Measurements from ENCODE around the gene OLFML2B.
"Not testable (repeated sequence)": the region's sequence is repeated elsewhere in the genome, so short reads cannot be mapped to it uniquely, and the experiment has no call there.

The OLFML2B gene

GRCh38 chr1:162053949-162054348, 30.3 kb upstream of the OLFML2B start:
- not testable (repeated sequence) for H3K4me3 Mint-ChIP-seq, H3K36me3 Mint-ChIP-seq, H3K9me3 Mint-ChIP-seq, H3K27ac Mint-ChIP-seq, H3K4me1 Mint-ChIP-seq, H3K27me3 Mint-ChIP-seq

DNA sequence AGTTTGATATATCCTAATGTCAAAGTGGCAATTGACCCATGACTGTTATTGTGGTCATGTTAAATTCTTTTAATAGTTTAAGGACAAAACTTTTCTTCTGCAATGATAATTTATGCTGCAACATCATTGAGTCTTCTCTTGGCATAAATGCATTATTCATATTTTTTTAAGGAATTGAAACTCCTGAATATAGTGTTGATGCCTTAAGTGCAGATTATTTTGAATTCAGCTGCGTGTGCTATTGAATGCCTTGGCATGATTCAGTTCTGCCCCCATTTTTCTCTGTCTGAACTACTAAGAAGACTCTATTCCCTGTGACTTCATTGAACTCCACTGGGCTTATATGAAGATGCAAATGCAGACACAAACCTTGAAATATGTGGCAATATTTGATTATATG, 23.3 kb upstream of the OLFML2B start:
- Mint-ChIP-seq H3K27ac (no peak overlapping the region), H3K4me3 (no peak overlapping the region), H3K36me3 (peaks cover 2% of the 10 kb centered on the region), H3K4me1 (no peaks in the 10 kb centered on the region), H3K9me3 (no peaks in the 10 kb centered on the region), H3K27me3 (peaks cover 2% of the 10 kb centered on the region)

DNA sequence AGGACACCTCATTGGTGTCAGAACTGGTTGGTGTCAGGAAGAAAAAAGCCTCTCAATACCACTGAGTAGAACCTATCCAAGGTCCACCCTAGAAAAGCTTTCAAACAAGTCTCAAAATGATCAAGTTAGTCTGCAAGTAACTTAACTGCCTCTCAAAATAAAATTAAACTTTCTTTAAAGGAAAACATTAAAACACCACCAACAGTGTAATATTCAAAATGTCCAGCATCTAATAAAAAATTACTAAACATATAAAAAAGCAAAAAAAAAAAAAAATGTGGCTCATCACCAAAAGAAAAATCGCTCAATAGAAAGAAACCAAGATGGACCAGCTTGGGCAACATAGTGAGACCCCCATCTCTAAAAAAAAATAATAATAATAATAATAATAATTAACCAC, 18.7 kb upstream of the OLFML2B start:
- H3K36me3 Mint-ChIP-seq: peaks cover 2% of the 10 kb centered on the region
- no peak overlapping the region for H3K4me3 Mint-ChIP-seq
- H3K9me3 Mint-ChIP-seq: no peaks in the 10 kb centered on the region
- peaks cover 2% of the 10 kb centered on the region for H3K27me3 Mint-ChIP-seq
- no peaks in the 10 kb centered on the region for H3K4me1 Mint-ChIP-seq
- no peak overlapping the region for H3K27ac Mint-ChIP-seq

DNA sequence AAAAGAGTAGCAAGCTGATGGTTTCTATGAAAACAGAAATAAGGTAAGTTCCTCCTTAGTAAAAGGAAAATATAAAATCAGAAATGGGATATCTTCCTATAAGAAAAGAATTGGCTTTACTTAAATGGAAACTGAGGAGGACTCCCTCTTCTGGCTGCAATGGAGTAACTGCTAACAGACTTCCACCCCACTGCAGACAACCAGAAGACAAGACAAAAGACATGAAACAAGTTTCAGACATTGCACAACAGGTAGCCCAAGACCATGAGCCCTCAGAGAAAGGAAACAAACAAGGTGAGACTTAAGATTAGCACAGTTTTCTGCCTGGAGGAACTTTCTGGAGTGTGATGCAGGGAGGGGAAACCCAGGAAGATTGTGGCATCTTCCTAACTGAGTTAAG, 17.0 kb upstream of the OLFML2B start:
- Mint-ChIP-seq H3K36me3 (peaks cover 2% of the 10 kb centered on the region), H3K27ac (no peak overlapping the region), H3K4me1 (no peaks in the 10 kb centered on the region), H3K27me3 (peaks cover 2% of the 10 kb centered on the region), H3K9me3 (no peaks in the 10 kb centered on the region), H3K4me3 (no peak overlapping the region)

- Mint-ChIP-seq H3K4me3 (no peak overlapping the region), H3K36me3 (peaks cover 2% of the 10 kb centered on the region), H3K4me1 (peaks cover 5% of the 10 kb centered on the region), H3K27me3 (peaks cover 2% of the 10 kb centered on the region), H3K9me3 (no peaks in the 10 kb centered on the region), H3K27ac (no peak overlapping the region)
Measured at GRCh38 chr1:162040001-162040400, 16.3 kb upstream of the OLFML2B start.

DNA sequence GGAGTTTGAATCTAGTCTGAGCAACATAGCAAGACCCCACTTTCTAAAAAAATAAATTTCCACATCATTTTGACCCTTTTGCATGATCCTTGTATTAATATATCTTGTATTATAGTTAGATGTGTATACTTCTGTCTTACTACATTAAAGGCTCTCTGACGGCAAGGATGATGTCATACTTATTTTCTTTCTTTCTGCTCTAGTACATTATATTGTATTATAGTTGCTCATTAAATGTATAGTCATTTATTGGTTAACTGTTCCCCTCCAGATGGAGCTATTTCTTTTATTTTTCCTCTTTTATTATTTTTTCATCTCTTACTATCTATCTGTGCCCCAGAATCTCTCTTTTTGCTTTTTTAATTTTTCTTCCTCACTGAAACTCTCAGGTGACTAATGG, 15.0 kb upstream of the OLFML2B start:
- H3K4me1 Mint-ChIP-seq: peaks cover 5% of the 10 kb centered on the region
- no peaks in the 10 kb centered on the region for H3K9me3 Mint-ChIP-seq
- peak overlapping the region; percentile 10 for H3K27ac Mint-ChIP-seq
- peaks cover 2% of the 10 kb centered on the region for H3K27me3 Mint-ChIP-seq
- H3K4me3 Mint-ChIP-seq: no peak overlapping the region
- peaks cover 2% of the 10 kb centered on the region for H3K36me3 Mint-ChIP-seq

DNA sequence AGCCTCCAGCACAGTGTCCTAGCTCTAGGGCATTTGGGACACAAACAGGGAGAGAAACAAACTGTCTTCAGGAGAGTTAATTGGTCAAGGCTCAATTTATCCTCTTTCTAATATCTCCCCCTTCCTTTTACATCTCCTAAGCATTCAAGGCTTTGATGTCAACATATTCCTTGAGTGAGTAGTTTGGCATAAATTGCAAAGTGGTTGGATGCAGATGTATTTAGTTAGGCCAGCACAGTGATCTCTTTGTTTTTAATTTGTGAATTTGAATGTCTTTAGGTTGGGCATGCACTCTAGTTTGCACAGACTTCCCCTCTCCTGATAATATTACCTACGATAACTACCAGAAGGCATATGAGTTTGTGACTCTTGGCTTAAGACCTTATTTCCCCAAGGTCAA, 12.5 kb upstream of the OLFML2B start:
- Mint-ChIP-seq H3K27me3 (peaks cover 2% of the 10 kb centered on the region), H3K36me3 (no peaks in the 10 kb centered on the region), H3K4me1 (peaks cover 5% of the 10 kb centered on the region), H3K9me3 (no peaks in the 10 kb centered on the region), H3K27ac (no peak overlapping the region), H3K4me3 (no peak overlapping the region)

DNA sequence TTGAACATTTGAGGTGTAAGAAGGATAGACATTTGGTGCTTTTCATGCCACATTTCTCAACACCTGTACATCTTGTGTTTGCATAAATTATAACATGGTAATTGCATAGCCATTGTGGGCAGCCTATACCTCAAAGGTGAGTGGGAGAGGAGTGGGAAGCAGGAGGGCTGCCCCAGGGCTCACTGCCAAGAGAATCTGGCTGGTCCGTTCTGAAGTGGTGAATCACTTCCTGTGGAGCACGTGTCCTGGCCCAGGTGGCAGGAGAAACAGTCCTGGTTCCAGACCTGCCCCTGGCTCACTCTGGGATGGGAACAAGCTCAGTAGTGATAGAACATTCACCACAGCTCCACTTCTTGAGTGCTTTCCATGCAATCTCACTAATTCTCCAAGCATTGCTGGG, 11.6 kb upstream of the OLFML2B start:
- Mint-ChIP-seq H3K4me1 (peaks cover 5% of the 10 kb centered on the region), H3K27me3 (peaks cover 2% of the 10 kb centered on the region), H3K27ac (no peak overlapping the region), H3K4me3 (no peak overlapping the region), H3K9me3 (no peaks in the 10 kb centered on the region), H3K36me3 (no peaks in the 10 kb centered on the region)

- Mint-ChIP-seq H3K27ac (no peak overlapping the region), H3K9me3 (no peaks in the 10 kb centered on the region), H3K27me3 (peaks cover 4% of the 10 kb centered on the region), H3K4me3 (no peak overlapping the region), H3K4me1 (peaks cover 5% of the 10 kb centered on the region), H3K36me3 (no peaks in the 10 kb centered on the region)
Measured at GRCh38 chr1:162033428-162033827, 9.8 kb upstream of the OLFML2B start.

- Mint-ChIP-seq H3K4me3 (no peak overlapping the region), H3K27me3 (peaks cover 13% of the 10 kb centered on the region), H3K27ac (no peak overlapping the region), H3K9me3 (no peaks in the 10 kb centered on the region), H3K36me3 (no peaks in the 10 kb centered on the region), H3K4me1 (peaks cover 5% of the 10 kb centered on the region)
Measured at GRCh38 chr1:162030759-162031280, 7.2 kb upstream of the OLFML2B start.

DNA sequence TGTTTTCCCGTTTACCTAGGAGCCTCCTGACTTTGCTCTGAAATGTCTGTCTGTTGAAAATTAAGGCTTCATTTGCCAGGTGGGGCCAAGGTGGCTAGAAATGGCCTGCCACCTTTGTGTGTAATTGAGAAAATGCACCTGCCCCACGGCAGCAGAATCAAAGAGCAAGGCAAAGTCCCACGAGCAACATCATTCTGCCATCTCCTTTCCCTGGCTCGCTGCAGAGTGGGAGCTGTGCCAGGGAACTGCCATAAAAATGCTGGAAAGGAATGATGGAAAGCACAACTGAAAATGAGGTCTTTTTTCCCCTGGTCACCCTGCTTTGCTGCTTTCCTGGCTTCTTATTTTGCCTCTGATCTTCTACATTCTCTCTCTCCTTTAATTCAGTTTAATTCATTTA, 5.5 kb upstream of the OLFML2B start:
- H3K36me3 Mint-ChIP-seq: no peaks in the 10 kb centered on the region
- H3K4me3 Mint-ChIP-seq: no peak overlapping the region
- no peak overlapping the region for H3K27ac Mint-ChIP-seq
- H3K27me3 Mint-ChIP-seq: peaks cover 16% of the 10 kb centered on the region
- no peaks in the 10 kb centered on the region for H3K9me3 Mint-ChIP-seq
- H3K4me1 Mint-ChIP-seq: peaks cover 5% of the 10 kb centered on the region

- Mint-ChIP-seq H3K4me3 (no peak overlapping the region), H3K4me1 (peaks cover 6% of the 10 kb centered on the region), H3K27ac (no peak overlapping the region), H3K9me3 (no peaks in the 10 kb centered on the region), H3K36me3 (no peaks in the 10 kb centered on the region), H3K27me3 (peaks cover 16% of the 10 kb centered on the region)
Measured at GRCh38 chr1:162028726-162029125, 5.1 kb upstream of the OLFML2B start.

GRCh38 chr1:162026881-162027280, 3.2 kb upstream of the OLFML2B start:
- H3K9me3 Mint-ChIP-seq: no peaks in the 10 kb centered on the region
- peaks cover 14% of the 10 kb centered on the region for H3K27me3 Mint-ChIP-seq
- peaks cover 10% of the 10 kb centered on the region for H3K4me1 Mint-ChIP-seq
- H3K4me3 Mint-ChIP-seq: no peak overlapping the region
- H3K27ac Mint-ChIP-seq: no peak overlapping the region
- H3K36me3 Mint-ChIP-seq: no peaks in the 10 kb centered on the region

GRCh38 chr1:162025541-162025940, 1.9 kb upstream of the OLFML2B start:
- Mint-ChIP-seq H3K27ac (no peak overlapping the region), H3K36me3 (no peaks in the 10 kb centered on the region), H3K9me3 (no peaks in the 10 kb centered on the region), H3K4me3 (no peak overlapping the region), H3K27me3 (peaks cover 14% of the 10 kb centered on the region), H3K4me1 (peaks cover 10% of the 10 kb centered on the region)

DNA sequence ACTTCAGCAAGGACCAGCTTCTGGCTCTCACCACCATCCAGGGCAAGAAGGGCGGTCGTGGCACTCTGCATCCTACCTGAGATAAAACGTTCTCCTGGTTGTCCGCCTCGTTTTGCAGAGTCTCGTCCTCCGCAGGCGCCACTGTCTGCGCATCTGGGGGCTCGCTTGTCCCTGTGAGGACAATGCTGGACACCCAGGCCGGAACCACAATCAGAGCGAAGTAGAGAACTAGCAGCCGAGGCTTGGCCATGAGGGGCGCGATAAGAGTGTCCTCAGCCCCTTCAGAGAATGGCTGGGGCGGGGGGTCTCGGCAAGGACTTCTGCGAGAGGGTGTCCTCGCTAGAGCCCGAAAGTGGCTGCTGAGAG, 505 bp downstream of the OLFML2B start:
- H3K27ac Mint-ChIP-seq: peak overlapping the region; percentile 69
- peaks cover 10% of the 10 kb centered on the region for H3K4me1 Mint-ChIP-seq
- H3K36me3 Mint-ChIP-seq: no peaks in the 10 kb centered on the region
- H3K27me3 Mint-ChIP-seq: peaks cover 12% of the 10 kb centered on the region
- H3K4me3 Mint-ChIP-seq: peak overlapping the region; percentile 95
- H3K9me3 Mint-ChIP-seq: no peaks in the 10 kb centered on the region

DNA sequence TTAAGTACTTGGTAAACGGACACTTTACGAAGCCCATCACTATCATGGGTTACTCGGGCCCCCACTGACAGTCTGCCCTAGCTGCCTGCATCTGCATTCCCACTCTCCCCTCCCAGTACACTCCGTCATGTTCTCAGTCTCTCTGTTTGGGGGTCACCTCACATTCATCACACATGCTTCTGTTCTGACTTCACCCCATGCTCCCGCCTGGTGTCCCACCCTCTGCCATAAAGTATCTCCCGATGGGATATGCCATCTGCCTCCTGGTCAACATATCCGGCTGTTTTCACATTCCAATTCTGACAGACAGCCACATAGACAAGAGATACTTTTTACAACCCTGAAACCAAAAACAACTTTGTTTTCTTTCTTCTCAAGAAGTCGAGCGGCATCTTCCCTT, 1.0 kb downstream of the OLFML2B start:
- H3K27ac Mint-ChIP-seq: peak overlapping the region; percentile 23
- peaks cover 10% of the 10 kb centered on the region for H3K27me3 Mint-ChIP-seq
- no peaks in the 10 kb centered on the region for H3K9me3 Mint-ChIP-seq
- H3K4me3 Mint-ChIP-seq: peak overlapping the region; percentile 95
- H3K4me1 Mint-ChIP-seq: peaks cover 10% of the 10 kb centered on the region
- no peaks in the 10 kb centered on the region for H3K36me3 Mint-ChIP-seq

DNA sequence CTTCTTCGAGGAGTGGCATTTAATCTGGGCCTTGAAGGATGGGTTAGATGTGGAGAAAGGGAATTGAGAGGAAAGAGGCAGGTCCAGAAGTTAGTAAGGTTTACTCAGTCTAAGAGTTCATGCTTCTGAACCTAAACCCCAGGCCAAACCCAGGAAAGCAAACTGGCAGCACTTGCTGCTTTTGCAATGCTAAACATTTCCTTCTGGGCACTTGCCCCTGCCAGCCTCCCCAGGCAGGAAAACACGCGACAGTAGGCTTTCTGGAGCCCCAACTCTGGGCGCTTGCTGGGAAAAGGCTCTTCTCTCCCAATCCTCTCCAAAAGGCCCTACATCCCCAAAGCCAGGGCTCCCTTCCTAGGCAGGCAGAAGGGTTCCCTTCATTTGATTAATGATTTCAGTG, 2.5 kb downstream of the OLFML2B start:
- peaks cover 3% of the 10 kb centered on the region for H3K27me3 Mint-ChIP-seq
- H3K4me3 Mint-ChIP-seq: no peak overlapping the region
- no peaks in the 10 kb centered on the region for H3K9me3 Mint-ChIP-seq
- H3K36me3 Mint-ChIP-seq: no peaks in the 10 kb centered on the region
- H3K4me1 Mint-ChIP-seq: peaks cover 10% of the 10 kb centered on the region
- H3K27ac Mint-ChIP-seq: no peak overlapping the region
